ENCODE results near the gene BCL2. TPM values are rescaled to one million over a fixed set of nuclear protein-coding genes. Genes with fewer than 3 reads are reported as not detected.

BCL2 gene
- total RNA-seq, 2 experiments from 2014 or later, result 1.4 to 2.5 TPM

GRCh38 chr18:63085611-63086010 is 234.0 kb downstream of the BCL2 start:
- no peak overlapping the region for H3K27ac ChIP-seq (ENCODE audit: low read depth, low read length, poor library complexity, severe bottlenecking)
- CTCF ChIA-PET (ENCODE audit: unreplicated experiment), result no interaction called here
- no TSS peak for BruUV-seq (replicated peaks)
- no peaks in the 10 kb centered on the region for H4K20me1 ChIP-seq (ENCODE audit: insufficient read depth, low read length)
- no peaks in the 10 kb centered on the region for H3K9me2 ChIP-seq (ENCODE audit: insufficient read depth, low read length)
- no peaks in the 10 kb centered on the region for H3K9me3 ChIP-seq (ENCODE audit: low read length)
- H3K79me2 ChIP-seq (ENCODE audit: insufficient read depth, low read depth, low read length), result no peaks in the 10 kb centered on the region
- H3K4me2 ChIP-seq (ENCODE audit: low read length), result no peak overlapping the region
- intact Hi-C loops (cut with micrococcal nuclease; ENCODE audit: unreplicated experiment), result no loop called here
- POLR2A ChIA-PET, result no interaction called here
- H3K4me1 ChIP-seq (ENCODE audit: insufficient read depth, low read length, poor library complexity, severe bottlenecking), result no peaks in the 10 kb centered on the region
- no peak overlapping the region for H2AFZ ChIP-seq (ENCODE audit: low read length)
- no peaks in the 10 kb centered on the region for H3K36me3 ChIP-seq (ENCODE audit: insufficient read depth, low read length)
- no peak overlapping the region for H3K4me3 ChIP-seq (ENCODE audit: low read depth, low read length, poor library complexity, severe bottlenecking)
- DNase-seq (ENCODE audit: low spot score), result no peak
- no peak for TF ChIP-seq CTCF (conservative IDR thresholded peaks at IDR 0.05; ENCODE audit: low read length)
- no peak for TF ChIP-seq EZH2phosphoT487 (IDR thresholded peaks at IDR 0.05; ENCODE audit: borderline replicate concordance, low read depth, low read length)

GRCh38 chr18:63084219-63084618 is 235.3 kb downstream of the BCL2 start:
- DNase-seq (ENCODE audit: low spot score), result no peak
- POLR2A ChIA-PET, result no interaction called here
- H3K4me3 ChIP-seq (ENCODE audit: low read depth, low read length, poor library complexity, severe bottlenecking), result no peak overlapping the region
- no TSS peak for BruUV-seq (replicated peaks)
- H2AFZ ChIP-seq (ENCODE audit: low read length), result no peak overlapping the region
- intact Hi-C loops (cut with micrococcal nuclease; ENCODE audit: unreplicated experiment), result no loop called here
- no peaks in the 10 kb centered on the region for H3K36me3 ChIP-seq (ENCODE audit: insufficient read depth, low read length)
- H3K9me3 ChIP-seq (ENCODE audit: low read length), result no peaks in the 10 kb centered on the region
- no peaks in the 10 kb centered on the region for H3K79me2 ChIP-seq (ENCODE audit: insufficient read depth, low read depth, low read length)
- H3K9me2 ChIP-seq (ENCODE audit: insufficient read depth, low read length), result no peaks in the 10 kb centered on the region
- no peak overlapping the region for H3K27ac ChIP-seq (ENCODE audit: low read depth, low read length, poor library complexity, severe bottlenecking)
- TF ChIP-seq CTCF (conservative IDR thresholded peaks at IDR 0.05; ENCODE audit: low read length), result no peak
- TF ChIP-seq EZH2phosphoT487 (IDR thresholded peaks at IDR 0.05; ENCODE audit: borderline replicate concordance, low read depth, low read length), result no peak
- no peak overlapping the region for H3K4me2 ChIP-seq (ENCODE audit: low read length)
- no peaks in the 10 kb centered on the region for H3K4me1 ChIP-seq (ENCODE audit: insufficient read depth, low read length, poor library complexity, severe bottlenecking)
- H4K20me1 ChIP-seq (ENCODE audit: insufficient read depth, low read length), result no peaks in the 10 kb centered on the region
- CTCF ChIA-PET (ENCODE audit: unreplicated experiment), result no interaction called here

GRCh38 chr18:63083555-63083954 is 236.0 kb downstream of the BCL2 start:
- no peaks in the 10 kb centered on the region for H3K9me2 ChIP-seq (ENCODE audit: insufficient read depth, low read length)
- no peak overlapping the region for H2AFZ ChIP-seq (ENCODE audit: low read length)
- no peak overlapping the region for H3K27ac ChIP-seq (ENCODE audit: low read depth, low read length, poor library complexity, severe bottlenecking)
- ChIA-PET POLR2A (no interaction called here), CTCF (ENCODE audit: unreplicated experiment) (no interaction called here)
- no peaks in the 10 kb centered on the region for H3K79me2 ChIP-seq (ENCODE audit: insufficient read depth, low read depth, low read length)
- no peaks in the 10 kb centered on the region for H4K20me1 ChIP-seq (ENCODE audit: insufficient read depth, low read length)
- intact Hi-C loops (cut with micrococcal nuclease; ENCODE audit: unreplicated experiment), result no loop called here
- no peak for TF ChIP-seq EZH2phosphoT487 (IDR thresholded peaks at IDR 0.05; ENCODE audit: borderline replicate concordance, low read depth, low read length)
- TF ChIP-seq CTCF (conservative IDR thresholded peaks at IDR 0.05; ENCODE audit: low read length), result no peak
- no TSS peak for BruUV-seq (replicated peaks)
- no peaks in the 10 kb centered on the region for H3K9me3 ChIP-seq (ENCODE audit: low read length)
- no peak overlapping the region for H3K4me3 ChIP-seq (ENCODE audit: low read depth, low read length, poor library complexity, severe bottlenecking)
- no peak for DNase-seq (ENCODE audit: low spot score)
- H3K36me3 ChIP-seq (ENCODE audit: insufficient read depth, low read length), result no peaks in the 10 kb centered on the region
- H3K4me1 ChIP-seq (ENCODE audit: insufficient read depth, low read length, poor library complexity, severe bottlenecking), result no peaks in the 10 kb centered on the region
- H3K4me2 ChIP-seq (ENCODE audit: low read length), result no peak overlapping the region
